WTC11 (cell line): Measurements from ENCODE around the gene TXNL4A. TPM values are rescaled to one million over a fixed set of nuclear protein-coding genes. Genes with fewer than 3 reads are reported as not detected.

Source experiments
- ATAC-seq: fragments of 200-7000 bp; cut with Tn5 transposase; 2 replicates; pipeline ENCODE4 v1.10.0; 2021; ENCODE audit warnings: mild to moderate bottlenecking, moderate library complexity
- CTCF ChIA-PET: fragments of 300-600 bp; sonication (Branson Sonifier 250); formaldehyde crosslinking; loops from one replicate; lab custom pipeline; 2021; ENCODE audit warnings: antibody characterized with exemption; lab: Charles Lee
- POLR2A ChIA-PET: fragments of 350-600 bp; sonication (Branson Sonifier 250); formaldehyde crosslinking; loops from one replicate; lab custom pipeline; 2021; ENCODE audit warnings: antibody characterized with exemption; lab: Charles Lee
- DNase-seq: peaks from one replicate; pipeline ENCODE4 v3.0.0; 2021; ENCODE audit warnings: low spot score
- H3K27ac Mint-ChIP-seq: 2 replicates; pipeline ENCODE4 v1.8.0; 2021; ENCODE audit warnings: mixed read lengths
- H3K27me3 Mint-ChIP-seq: 2 replicates; pipeline ENCODE4 v1.8.0; 2021; ENCODE audit warnings: low read depth, mild to moderate bottlenecking, moderate library complexity, mixed read lengths
- H3K36me3 Mint-ChIP-seq: 2 replicates; pipeline ENCODE4 v1.8.0; 2021; ENCODE audit warnings: mixed read lengths
- H3K4me1 Mint-ChIP-seq: 2 replicates; pipeline ENCODE4 v1.8.0; 2022; ENCODE audit warnings: mixed read lengths
- H3K4me3 Mint-ChIP-seq: 2 replicates; pipeline ENCODE4 v1.8.0; 2021; ENCODE audit warnings: mild to moderate bottlenecking, moderate library complexity, mixed read lengths
- H3K9me3 Mint-ChIP-seq: 2 replicates; pipeline ENCODE4 v1.8.0; 2021; ENCODE audit warnings: mixed read lengths
- CREM ChIP-seq: sonication (generic); formaldehyde crosslinking; IDR thresholded peaks from 2 replicates; pipeline ENCODE4 v1.8.1; 2022; ENCODE audit warnings: mild to moderate bottlenecking, missing genetic modification reagents, moderate library complexity
- E2F5 ChIP-seq: sonication (generic); formaldehyde crosslinking; IDR thresholded peaks from 2 replicates; pipeline ENCODE4 v1.8.1; 2022; ENCODE audit warnings: mild to moderate bottlenecking, moderate library complexity, missing genetic modification reagents
- ESRRA ChIP-seq: sonication (generic); formaldehyde crosslinking; IDR thresholded peaks from 2 replicates; pipeline ENCODE4 v1.8.1; 2022; ENCODE audit warnings: mild to moderate bottlenecking, missing genetic modification reagents, borderline replicate concordance
- FOXK1 ChIP-seq: sonication (generic); formaldehyde crosslinking; IDR thresholded peaks from 2 replicates; pipeline ENCODE4 v1.8.0; 2022; ENCODE audit warnings: mild to moderate bottlenecking, moderate library complexity, missing genetic modification reagents
- GABPB1 ChIP-seq: sonication (generic); formaldehyde crosslinking; IDR thresholded peaks from 2 replicates; pipeline ENCODE4 v1.8.1; 2023; ENCODE audit warnings: mild to moderate bottlenecking, missing genetic modification reagents
- KAT7 ChIP-seq: sonication (generic); formaldehyde crosslinking; IDR thresholded peaks from 2 replicates; pipeline ENCODE4 v1.8.1; 2023; ENCODE audit warnings: missing genetic modification reagents, mild to moderate bottlenecking, borderline replicate concordance
- NFE2L1 ChIP-seq: sonication (generic); formaldehyde crosslinking; IDR thresholded peaks from 2 replicates; pipeline ENCODE4 v1.8.1; 2023; ENCODE audit warnings: missing genetic modification reagents
- NR3C1 ChIP-seq: sonication (generic); formaldehyde crosslinking; conservative IDR thresholded peaks from 2 replicates; pipeline ENCODE4 v1.8.1; 2023; ENCODE audit warnings: low read depth, mild to moderate bottlenecking, missing genetic modification reagents
- SMAD3 ChIP-seq: sonication (generic); formaldehyde crosslinking; IDR thresholded peaks from 2 replicates; pipeline ENCODE4 v1.8.0; 2022; ENCODE audit warnings: missing genetic modification reagents, mild to moderate bottlenecking, borderline replicate concordance
- TEAD1 ChIP-seq: sonication (generic); formaldehyde crosslinking; IDR thresholded peaks from 2 replicates; pipeline ENCODE4 v1.8.0; 2022; ENCODE audit warnings: mild to moderate bottlenecking, missing genetic modification reagents
- USF1 ChIP-seq: sonication (generic); formaldehyde crosslinking; IDR thresholded peaks from 2 replicates; pipeline ENCODE4 v1.8.0; 2022; ENCODE audit warnings: mild to moderate bottlenecking, missing genetic modification reagents
- ZNF263 ChIP-seq: sonication (generic); formaldehyde crosslinking; IDR thresholded peaks from 2 replicates; pipeline ENCODE4 v1.8.1; 2022; ENCODE audit warnings: low read depth, mild to moderate bottlenecking, moderate library complexity, missing genetic modification reagents
- ZNF281 ChIP-seq: sonication (generic); formaldehyde crosslinking; IDR thresholded peaks from 2 replicates; pipeline ENCODE4 v1.8.0; 2023; ENCODE audit warnings: mild to moderate bottlenecking, missing genetic modification reagents
- ZNF396 ChIP-seq: fragments of 250-450 bp; sonication (Bioruptor Pico); IDR thresholded peaks from 2 replicates; pipeline ENCODE4 v1.8.0; 2021; ENCODE audit warnings: mild to moderate bottlenecking, moderate library complexity, borderline replicate concordance
- ZNF416 ChIP-seq: fragments of 250-450 bp; sonication (Bioruptor Pico); IDR thresholded peaks from 2 replicates; pipeline ENCODE4 v1.9.0; 2021; ENCODE audit warnings: mild to moderate bottlenecking, inconsistent platforms
- ZNF671 ChIP-seq: fragments of 250-450 bp; sonication (Bioruptor Pico); IDR thresholded peaks from 2 replicates; pipeline ENCODE4 v1.8.0; 2021; ENCODE audit warnings: mild to moderate bottlenecking
- total RNA-seq: library from RNA; stranded (reverse); gene quantifications from 3 replicates; pipeline ENCODE4 v1.2.3, GENCODE V29; 2021
- TF ChIP-seq, protein P1 (sequence below): fragments of 250-450 bp; sonication (Bioruptor Pico); IDR thresholded peaks from 2 replicates; pipeline ENCODE4 v1.9.0; 2021; ENCODE audit warnings: mild to moderate bottlenecking, borderline replicate concordance
- TF ChIP-seq, protein P2 (sequence below): sonication (generic); formaldehyde crosslinking; IDR thresholded peaks from 2 replicates; pipeline ENCODE4 v1.8.1; 2022; ENCODE audit warnings: mild to moderate bottlenecking, missing genetic modification reagents, moderate library complexity, borderline replicate concordance

TXNL4A gene
- total RNA-seq, 1 experiment from 2014 or later: 157 TPM

- TF ChIP-seq, protein P1, sequence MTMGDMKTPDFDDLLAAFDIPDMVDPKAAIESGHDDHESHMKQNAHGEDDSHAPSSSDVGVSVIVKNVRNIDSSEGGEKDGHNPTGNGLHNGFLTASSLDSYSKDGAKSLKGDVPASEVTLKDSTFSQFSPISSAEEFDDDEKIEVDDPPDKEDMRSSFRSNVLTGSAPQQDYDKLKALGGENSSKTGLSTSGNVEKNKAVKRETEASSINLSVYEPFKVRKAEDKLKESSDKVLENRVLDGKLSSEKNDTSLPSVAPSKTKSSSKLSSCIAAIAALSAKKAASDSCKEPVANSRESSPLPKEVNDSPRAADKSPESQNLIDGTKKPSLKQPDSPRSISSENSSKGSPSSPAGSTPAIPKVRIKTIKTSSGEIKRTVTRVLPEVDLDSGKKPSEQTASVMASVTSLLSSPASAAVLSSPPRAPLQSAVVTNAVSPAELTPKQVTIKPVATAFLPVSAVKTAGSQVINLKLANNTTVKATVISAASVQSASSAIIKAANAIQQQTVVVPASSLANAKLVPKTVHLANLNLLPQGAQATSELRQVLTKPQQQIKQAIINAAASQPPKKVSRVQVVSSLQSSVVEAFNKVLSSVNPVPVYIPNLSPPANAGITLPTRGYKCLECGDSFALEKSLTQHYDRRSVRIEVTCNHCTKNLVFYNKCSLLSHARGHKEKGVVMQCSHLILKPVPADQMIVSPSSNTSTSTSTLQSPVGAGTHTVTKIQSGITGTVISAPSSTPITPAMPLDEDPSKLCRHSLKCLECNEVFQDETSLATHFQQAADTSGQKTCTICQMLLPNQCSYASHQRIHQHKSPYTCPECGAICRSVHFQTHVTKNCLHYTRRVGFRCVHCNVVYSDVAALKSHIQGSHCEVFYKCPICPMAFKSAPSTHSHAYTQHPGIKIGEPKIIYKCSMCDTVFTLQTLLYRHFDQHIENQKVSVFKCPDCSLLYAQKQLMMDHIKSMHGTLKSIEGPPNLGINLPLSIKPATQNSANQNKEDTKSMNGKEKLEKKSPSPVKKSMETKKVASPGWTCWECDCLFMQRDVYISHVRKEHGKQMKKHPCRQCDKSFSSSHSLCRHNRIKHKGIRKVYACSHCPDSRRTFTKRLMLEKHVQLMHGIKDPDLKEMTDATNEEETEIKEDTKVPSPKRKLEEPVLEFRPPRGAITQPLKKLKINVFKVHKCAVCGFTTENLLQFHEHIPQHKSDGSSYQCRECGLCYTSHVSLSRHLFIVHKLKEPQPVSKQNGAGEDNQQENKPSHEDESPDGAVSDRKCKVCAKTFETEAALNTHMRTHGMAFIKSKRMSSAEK (CRISPR knock-in tag): no peak
These were observed 51.7 kb downstream of the TXNL4A start (continued) for GRCh38 chr18:79936641-79937040.

DNA sequence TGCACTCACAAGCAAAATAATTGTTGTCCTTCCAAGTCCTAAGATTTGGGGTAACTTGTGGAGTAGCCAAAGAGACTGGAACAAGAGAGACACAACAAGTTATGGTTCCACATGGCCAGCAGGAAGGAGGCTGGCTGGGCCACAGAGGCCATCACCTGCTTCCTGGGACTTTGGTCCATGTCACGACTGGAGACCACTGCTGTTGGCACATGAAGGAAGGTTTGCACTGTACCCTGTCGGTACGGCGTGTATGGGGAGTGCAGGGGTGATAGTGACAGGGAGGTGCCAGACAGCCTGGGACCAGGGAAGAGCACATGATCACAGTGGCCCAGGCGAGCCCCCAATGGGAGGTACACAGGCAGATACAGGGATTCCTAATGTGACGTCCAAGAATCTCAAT lies 52.4 kb downstream of the TXNL4A start:
- no peak for TF ChIP-seq ZNF671 (CRISPR knock-in tag)
- TF ChIP-seq ESRRA: no peak
- no peak for TF ChIP-seq NR3C1
- TF ChIP-seq KAT7: no peak
- TF ChIP-seq ZNF416 (CRISPR knock-in tag): no peak
- TF ChIP-seq FOXK1 (CRISPR knock-in tag): no peak
- TF ChIP-seq SMAD3 (CRISPR knock-in tag): no peak
- TF ChIP-seq ZNF396: no peak
- TF ChIP-seq USF1 (CRISPR knock-in tag): no peak
- TF ChIP-seq TEAD1: no peak
- no peak for TF ChIP-seq CREM (CRISPR knock-in tag)
- no peak for TF ChIP-seq ZNF281 (CRISPR knock-in tag)
- TF ChIP-seq GABPB1 (CRISPR knock-in tag): no peak
- TF ChIP-seq E2F5 (CRISPR knock-in tag): no peak
- TF ChIP-seq, protein P2, sequence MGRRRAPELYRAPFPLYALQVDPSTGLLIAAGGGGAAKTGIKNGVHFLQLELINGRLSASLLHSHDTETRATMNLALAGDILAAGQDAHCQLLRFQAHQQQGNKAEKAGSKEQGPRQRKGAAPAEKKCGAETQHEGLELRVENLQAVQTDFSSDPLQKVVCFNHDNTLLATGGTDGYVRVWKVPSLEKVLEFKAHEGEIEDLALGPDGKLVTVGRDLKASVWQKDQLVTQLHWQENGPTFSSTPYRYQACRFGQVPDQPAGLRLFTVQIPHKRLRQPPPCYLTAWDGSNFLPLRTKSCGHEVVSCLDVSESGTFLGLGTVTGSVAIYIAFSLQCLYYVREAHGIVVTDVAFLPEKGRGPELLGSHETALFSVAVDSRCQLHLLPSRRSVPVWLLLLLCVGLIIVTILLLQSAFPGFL (CRISPR knock-in tag): no peak
- no peak for TF ChIP-seq NFE2L1 (CRISPR knock-in tag)
- no peak for TF ChIP-seq ZNF263 (CRISPR knock-in tag)
- H3K27ac Mint-ChIP-seq: no peak overlapping the region
- H3K4me3 Mint-ChIP-seq: no peak overlapping the region
- no peak for ATAC-seq
- ChIA-PET POLR2A (no interaction called here), CTCF (interaction anchor here (1.0 kb wide), 1 partner anchor 16 kb away, joined by 4 read pairs; no protein-coding TSS in a partner anchor)
- peaks cover 28% of the 10 kb centered on the region for H3K9me3 Mint-ChIP-seq
- peak; percentile 2 for DNase-seq
- H3K27me3 Mint-ChIP-seq: no peaks in the 10 kb centered on the region
- H3K4me1 Mint-ChIP-seq: peaks cover 8% of the 10 kb centered on the region
- peaks cover 17% of the 10 kb centered on the region for H3K36me3 Mint-ChIP-seq
